Common myeloid progenitor, CD34-positive (primary cell): Measurements from ENCODE around the gene COX8C.
"Not testable (repeated sequence)": the region's sequence is repeated elsewhere in the genome, so short reads cannot be mapped to it uniquely, and the experiment has no call there.

Experiments
- CTCF ChIA-PET: fragments of 350-600 bp; sonication (Branson Sonifier 250); formaldehyde crosslinking; loops from one replicate; lab custom pipeline; 2021; ENCODE audit warnings: antibody characterized with exemption; lab: Charles Lee
- POLR2A ChIA-PET: fragments of 350-600 bp; sonication (Branson Sonifier 250); formaldehyde crosslinking; loops from one replicate; lab custom pipeline; 2021; ENCODE audit warnings: antibody characterized with exemption; lab: Charles Lee
- DNase-seq, 3 donors: peaks; one replicate each; pipeline versions ENCODE4 v3.0.0 to v3.0.0-alpha.2; 2013
- H3K27ac ChIP-seq, 2 experiments: 1 replicate in 1 of 2; 2 replicates in 1 of 2; pipeline ENCODE4 v1.7.0; 2013; ENCODE audit warnings: inconsistent platforms in 2 of 2, low read length in 2 of 2, mild to moderate bottlenecking in 2 of 2, low read depth in 1 of 2, moderate library complexity in 1 of 2; ENCODE audit not compliant: severe bottlenecking in 2 of 2, insufficient read depth in 1 of 2, poor library complexity in 1 of 2
- H3K27me3 ChIP-seq, 5 experiments: replicated peaks in 2 of 5; 1 replicate in 3 of 5; 2 replicates in 2 of 5; pipeline versions ENCODE4 v1.6.1 to v1.7.0; 2013; ENCODE audit warnings: low read length in 4 of 5, mild to moderate bottlenecking in 2 of 5, moderate library complexity in 2 of 5, inconsistent platforms in 1 of 5; ENCODE audit not compliant: insufficient read depth in 5 of 5, control insufficient read depth in 4 of 5
- H3K36me3 ChIP-seq, 4 experiments: 1 replicate in 2 of 4; 2 replicates in 2 of 4; pipeline versions ENCODE4 v1.6.1 to v1.7.0; 2013; ENCODE audit warnings: low read length in 3 of 4, control low read depth in 1 of 4, mild to moderate bottlenecking in 1 of 4; ENCODE audit not compliant: control insufficient read depth in 4 of 4, insufficient read depth in 4 of 4
- H3K4me1 ChIP-seq, 4 experiments: 1 replicate in 3 of 4; 2 replicates in 1 of 4; pipeline versions ENCODE4 v1.6.1 to v1.7.1; 2013; ENCODE audit warnings: low read length in 3 of 4, mild to moderate bottlenecking in 3 of 4, control low read depth in 1 of 4, inconsistent platforms in 1 of 4, moderate library complexity in 1 of 4; ENCODE audit not compliant: control insufficient read depth in 4 of 4, insufficient read depth in 4 of 4; ENCODE audit errors: control extremely low read depth in 1 of 4
- H3K4me3 ChIP-seq, 7 experiments: 1 replicate in 4 of 7; 2 replicates in 3 of 7; pipeline versions ENCODE4 v1.5.1 to v1.7.0; 2013; ENCODE audit warnings: mild to moderate bottlenecking in 7 of 7, low read length in 6 of 7, moderate library complexity in 6 of 7, inconsistent platforms in 2 of 7, low read depth in 2 of 7, control low read depth in 1 of 7; ENCODE audit not compliant: insufficient read depth in 4 of 7, control insufficient read depth in 1 of 7; ENCODE audit errors: extremely low read depth in 1 of 7
- H3K9me3 ChIP-seq, 5 experiments: 1 replicate in 4 of 5; 2 replicates in 1 of 5; pipeline versions ENCODE4 v1.6.1 to v1.7.1; 2013; ENCODE audit warnings: low read length in 4 of 5, mild to moderate bottlenecking in 2 of 5, inconsistent platforms in 1 of 5, low read depth in 1 of 5, moderate library complexity in 1 of 5; ENCODE audit not compliant: control insufficient read depth in 4 of 5, insufficient read depth in 2 of 5; ENCODE audit errors: control extremely low read depth in 1 of 5
- WGBS: methylation state at CpG from one replicate; pipeline ENCODE4 v1.1.5; 2013; ENCODE audit not compliant: insufficient coverage; 5-methylcytosine and 5-hydroxymethylcytosine counted together

Gene COX8C

DNA sequence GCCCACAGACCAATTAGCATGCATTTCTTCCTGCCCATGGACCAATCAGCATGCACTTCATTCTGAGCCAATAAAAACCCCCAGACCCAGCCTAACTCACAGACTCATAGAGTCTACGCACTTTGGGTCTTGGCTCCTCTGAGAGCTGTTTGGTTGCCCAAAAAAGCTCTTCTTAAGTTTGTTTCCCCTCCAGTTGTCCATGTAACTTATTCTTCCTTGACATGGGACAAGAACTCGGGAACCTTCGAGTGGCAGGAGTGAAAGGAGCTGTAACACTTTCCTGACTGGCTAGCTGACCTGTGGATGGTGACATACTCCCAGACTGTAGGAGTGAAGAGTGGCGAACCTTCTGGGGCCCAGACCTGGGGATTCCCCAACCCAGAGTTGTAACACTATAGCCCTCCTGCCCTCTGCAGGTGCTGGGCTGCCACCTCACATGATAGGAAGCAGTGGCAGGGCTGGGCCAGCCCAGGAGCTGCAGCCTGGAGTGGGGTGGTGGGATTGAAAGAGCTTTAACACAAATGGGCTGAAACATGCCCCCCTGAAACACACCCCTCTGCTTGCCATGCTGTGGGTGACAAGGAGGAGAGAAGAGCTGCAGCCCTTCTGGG lies 9.7 kb upstream of the COX8C start:
- ChIA-PET POLR2A (no interaction called here), CTCF (no interaction called here)
- Histone ChIP-seq H3K9me3 (peaks cover 3 to 21% (median 15%) of the 10 kb centered on the region in 5 experiments), H3K4me1 (peaks cover 6 to 11% (median 8%) of the 10 kb centered on the region in 4 experiments), H3K27me3 (no peaks in the 10 kb centered on the region), H3K4me3 (no peak overlapping the region), H3K27ac (no peak overlapping the region), H3K36me3 (no peaks in the 10 kb centered on the region)
- no peak for DNase-seq
- 93% methylated on average over 3 of the region's 4 CpGs for WGBS

DNA sequence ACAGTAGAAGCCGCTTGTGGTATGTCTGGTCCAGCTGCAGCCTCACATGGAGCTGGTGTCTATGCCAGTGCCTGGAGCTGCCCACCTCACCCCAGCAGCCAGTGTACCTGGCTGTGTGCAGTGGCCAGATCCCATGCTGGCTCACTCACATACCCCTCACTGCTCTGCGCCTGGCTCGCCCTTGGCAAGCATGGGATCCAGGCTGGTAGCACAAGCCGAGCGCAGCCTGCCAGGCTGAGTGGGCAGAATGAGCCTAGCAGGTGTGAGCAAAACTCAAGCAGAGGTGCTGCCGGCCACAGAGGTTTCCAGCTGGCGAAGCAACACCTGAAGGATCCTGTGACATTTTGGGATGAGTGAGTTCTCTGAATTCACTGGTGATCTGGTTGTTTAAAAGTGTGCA lies 9.1 kb upstream of the COX8C start:
- POLR2A ChIA-PET = no interaction called here
- whole genome bisulfite sequencing = 98% methylated on average over 5 of the region's 7 CpGs
- Histone ChIP-seq H3K27me3 (no peaks in the 10 kb centered on the region), H3K4me1 (peaks cover 6 to 11% (median 8%) of the 10 kb centered on the region in 4 experiments), H3K36me3 (no peaks in the 10 kb centered on the region), H3K4me3 (no peak overlapping the region), H3K9me3 (peaks cover 3 to 21% (median 17%) of the 10 kb centered on the region in 5 experiments), H3K27ac (no peak overlapping the region)
- DNase-seq = no peak
- CTCF ChIA-PET = no interaction called here

DNA sequence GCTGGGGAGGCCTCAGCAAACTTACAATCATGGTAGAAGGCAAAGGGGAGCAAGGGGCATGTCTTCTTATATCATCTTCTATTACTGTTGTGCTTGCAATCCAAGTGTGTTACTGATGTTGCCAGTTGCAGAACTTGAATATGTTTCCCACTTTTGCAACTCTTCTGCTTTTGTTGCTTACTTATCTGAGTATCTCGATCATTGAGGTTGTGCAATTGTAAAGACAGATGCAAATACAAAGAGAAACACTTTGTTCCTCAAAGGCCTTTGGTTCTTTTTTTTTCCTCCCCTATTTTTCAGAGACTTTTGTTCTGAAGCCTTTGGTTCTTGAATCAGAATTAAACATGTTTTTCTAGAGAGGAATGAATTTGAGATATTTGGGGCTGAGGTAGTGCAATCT lies 3.7 kb upstream of the COX8C start:
- peaks cover 3 to 15% (median 14%) of the 10 kb centered on the region in 5 experiments for H3K9me3 ChIP-seq
- 67% methylated on average over 1 of the region's 1 CpG for WGBS
- H3K27me3 ChIP-seq = no peaks in the 10 kb centered on the region
- no peaks in the 10 kb centered on the region for H3K36me3 ChIP-seq
- peaks cover 0 to 4% (median 0%) of the 10 kb centered on the region in 4 experiments for H3K4me1 ChIP-seq
- H3K4me3 ChIP-seq = no peak overlapping the region
- ChIA-PET CTCF (no interaction called here), POLR2A (no interaction called here)
- peak in 2 of 3 donors; percentile 23 to 35 for DNase-seq
- no peak overlapping the region for H3K27ac ChIP-seq

DNA sequence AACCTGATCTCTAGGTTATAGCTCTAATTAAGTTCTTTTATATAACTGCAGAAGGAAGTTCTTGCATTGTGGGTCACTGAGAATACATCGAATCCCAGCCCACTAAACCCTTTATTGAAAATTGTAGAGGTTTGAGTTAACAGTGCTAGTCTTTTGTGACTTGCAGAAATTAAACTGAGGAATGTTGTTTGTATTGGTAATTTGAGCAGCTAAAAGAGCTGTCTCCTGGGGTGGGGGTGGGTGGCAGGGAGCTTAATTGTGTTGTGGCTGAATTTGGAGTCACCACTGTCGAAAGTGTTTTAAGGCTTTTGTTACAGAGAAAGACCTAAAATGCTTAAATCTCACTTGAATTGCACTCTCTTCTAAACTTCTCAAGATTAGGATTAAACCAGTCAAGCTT lies 3.2 kb upstream of the COX8C start:
- 92% methylated on average over 2 of the region's 2 CpGs for WGBS
- ChIA-PET CTCF (no interaction called here), POLR2A (no interaction called here)
- Histone ChIP-seq H3K27me3 (no peaks in the 10 kb centered on the region), H3K36me3 (no peaks in the 10 kb centered on the region), H3K4me3 (no peak overlapping the region), H3K4me1 (peaks cover 0 to 4% (median 0%) of the 10 kb centered on the region in 4 experiments), H3K27ac (no peak overlapping the region), H3K9me3 (peaks cover 3 to 15% (median 14%) of the 10 kb centered on the region in 5 experiments)
- DNase-seq = no peak

DNA sequence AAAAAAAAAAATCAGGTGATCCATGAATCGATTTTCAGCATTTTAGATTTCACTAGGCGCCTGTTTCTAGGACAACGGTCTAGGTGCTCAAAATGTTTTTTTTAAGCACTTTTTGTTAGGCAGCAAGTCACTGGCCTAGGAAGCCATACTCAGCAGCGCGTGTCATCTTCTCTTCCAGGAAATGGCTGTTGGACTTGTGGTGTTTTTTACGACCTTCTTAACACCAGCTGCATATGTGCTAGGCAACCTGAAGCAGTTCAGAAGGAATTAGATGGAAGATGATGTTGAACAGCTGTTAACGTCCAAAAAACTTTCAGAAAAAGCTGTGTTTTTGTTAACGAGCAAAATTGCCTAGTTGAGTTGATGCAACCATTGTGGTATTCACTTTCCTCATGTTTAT lies 868 bp downstream of the COX8C start:
- H3K4me3 ChIP-seq = no peak overlapping the region
- no peaks in the 10 kb centered on the region for H3K36me3 ChIP-seq
- WGBS = 90% methylated on average over 7 of the region's 8 CpGs
- no peaks in the 10 kb centered on the region for H3K27me3 ChIP-seq
- H3K27ac ChIP-seq = no peak overlapping the region
- DNase-seq = peak in 2 of 3 donors; percentile 17 to 45
- POLR2A ChIA-PET = no interaction called here
- CTCF ChIA-PET = no interaction called here
- H3K4me1 ChIP-seq = peaks cover 0 to 4% (median 0%) of the 10 kb centered on the region in 4 experiments
- H3K9me3 ChIP-seq = peaks cover 0 to 6% (median 5%) of the 10 kb centered on the region in 5 experiments

DNA sequence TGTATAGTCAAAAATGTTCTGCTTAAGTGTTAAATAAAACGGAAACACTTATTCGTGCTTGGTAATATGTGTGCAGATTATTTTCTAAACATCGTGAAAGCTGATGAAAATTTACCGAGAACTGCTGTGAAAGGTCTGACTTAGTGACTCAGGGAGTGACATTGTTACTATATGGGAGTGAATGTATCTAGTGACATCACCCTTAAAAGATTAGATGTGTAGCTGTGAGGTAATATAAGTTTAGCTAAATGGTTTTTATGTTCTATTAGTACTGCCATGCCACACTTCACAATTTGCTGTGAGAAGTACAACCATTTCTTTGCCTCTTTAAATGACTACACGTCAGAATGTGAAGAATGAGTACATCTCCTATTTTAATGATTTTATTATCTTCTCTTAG lies 1.3 kb downstream of the COX8C start:
- Histone ChIP-seq H3K27ac (no peak overlapping the region), H3K9me3 (peaks cover 0 to 6% (median 5%) of the 10 kb centered on the region in 5 experiments), H3K4me3 (no peak overlapping the region), H3K36me3 (no peaks in the 10 kb centered on the region), H3K4me1 (peaks cover 0 to 4% (median 0%) of the 10 kb centered on the region in 4 experiments), H3K27me3 (no peaks in the 10 kb centered on the region)
- DNase-seq = no peak
- ChIA-PET CTCF (interaction anchor here (1.1 kb wide), 1 partner anchor 8 kb away, joined by 3 read pairs; no protein-coding TSS in a partner anchor), POLR2A (no interaction called here)
- 96% methylated on average over 4 of the region's 5 CpGs for WGBS

DNA sequence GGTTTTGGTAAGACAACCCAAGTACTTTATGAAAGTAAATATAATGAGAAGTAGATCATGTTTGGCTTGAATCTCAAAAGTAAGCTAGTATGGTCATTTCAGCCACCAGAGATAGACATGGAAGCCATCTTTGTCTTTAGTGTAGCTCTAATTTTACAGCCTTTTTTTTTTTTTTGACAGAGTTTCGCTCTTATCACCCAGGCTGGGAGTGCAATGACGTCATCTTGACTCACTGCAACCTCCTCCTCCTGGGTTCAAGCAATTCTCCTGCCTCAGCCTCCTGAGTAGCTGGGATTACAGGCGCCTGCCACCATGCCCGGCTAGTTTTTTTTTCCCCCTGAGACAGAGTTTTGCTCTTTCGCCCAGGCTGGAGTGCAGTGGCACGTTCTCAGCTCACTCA lies 7.9 kb downstream of the COX8C start:
- H3K27ac ChIP-seq, H3K4me1 ChIP-seq, H3K36me3 ChIP-seq, DNase-seq, H3K9me3 ChIP-seq, H3K4me3 ChIP-seq, CTCF ChIA-PET, H3K27me3 ChIP-seq: not testable (repeated sequence)
- POLR2A ChIA-PET = interaction anchor here (0.7 kb wide), 1 partner anchor 1249 kb away, joined by 3 read pairs; no protein-coding TSS in a partner anchor
- WGBS = 96% methylated on average over 5 of the region's 6 CpGs
